H9 (cell line): ENCODE measurements around the gene NFS1. TPM values are rescaled to one million over a fixed set of nuclear protein-coding genes. Genes with fewer than 3 reads are reported as not detected.

Experiments used
- DNase-seq: peaks from one replicate; pipeline ENCODE4 v3.0.0-alpha.2; 2017
- H2AFZ ChIP-seq: one replicate; pipeline ENCODE4 v1.6.1; 2013; ENCODE audit warnings: mild to moderate bottlenecking, low read length, control low read depth, moderate library complexity
- H2AK5ac ChIP-seq: 2 replicates; pipeline ENCODE4 v1.6.1; 2013; ENCODE audit warnings: low read length, control low read depth, mixed read lengths; ENCODE audit not compliant: insufficient read length
- H2BK120ac ChIP-seq: one replicate; pipeline ENCODE4 v1.6.1; 2013; ENCODE audit warnings: low read depth, mild to moderate bottlenecking, low read length, control low read depth, inconsistent platforms; ENCODE audit not compliant: poor library complexity, severe bottlenecking
- H2BK12ac ChIP-seq: 2 replicates; pipeline ENCODE4 v1.6.1; 2013; ENCODE audit warnings: low read length, control low read depth, mixed read lengths, low read depth; ENCODE audit not compliant: insufficient read length
- H2BK15ac ChIP-seq: 2 replicates; pipeline ENCODE4 v1.6.1; 2013; ENCODE audit warnings: low read depth, low read length, control low read depth
- H2BK20ac ChIP-seq: one replicate; pipeline ENCODE4 v1.6.1; 2013; ENCODE audit warnings: low read depth, mild to moderate bottlenecking, low read length, control low read depth, inconsistent platforms; ENCODE audit not compliant: poor library complexity, severe bottlenecking
- H2BK5ac ChIP-seq: 2 replicates; pipeline ENCODE4 v1.6.1; 2013; ENCODE audit warnings: low read length, control low read depth, mixed read lengths; ENCODE audit not compliant: insufficient read length
- H3K14ac ChIP-seq: 2 replicates; pipeline ENCODE4 v1.6.1; 2013; ENCODE audit warnings: low read length, control low read depth; ENCODE audit not compliant: insufficient read depth
- H3K18ac ChIP-seq: 2 replicates; pipeline ENCODE4 v1.6.1; 2013; ENCODE audit warnings: low read depth, mild to moderate bottlenecking, mixed read lengths, low read length, control low read depth; ENCODE audit not compliant: insufficient read length
- H3K23ac ChIP-seq: 2 replicates; pipeline ENCODE4 v1.6.1; 2013; ENCODE audit warnings: low read length, control low read depth, mixed read lengths, low read depth; ENCODE audit not compliant: insufficient read length
- H3K23me2 ChIP-seq: 2 replicates; pipeline ENCODE4 v1.6.1; 2013; ENCODE audit warnings: low read depth, mild to moderate bottlenecking, mixed read lengths, low read length, control low read depth; ENCODE audit not compliant: insufficient read length, poor library complexity, severe bottlenecking
- H3K27ac ChIP-seq: 2 replicates; pipeline ENCODE4 v1.5.1; 2013; ENCODE audit warnings: low read length, control low read depth, mixed read lengths, low read depth; ENCODE audit not compliant: insufficient read length
- H3K27me3 ChIP-seq: 2 replicates; pipeline ENCODE4 v1.6.1; 2013; ENCODE audit warnings: low read length, control low read depth, inconsistent platforms; ENCODE audit not compliant: insufficient read depth
- H3K4ac ChIP-seq: 2 replicates; pipeline ENCODE4 v1.6.1; 2013; ENCODE audit warnings: low read depth, mild to moderate bottlenecking, control low read depth, inconsistent platforms, low read length, moderate library complexity
- H3K4me1 ChIP-seq: 2 replicates; pipeline ENCODE4 v1.6.1; 2013; ENCODE audit warnings: low read length, control low read depth, inconsistent platforms; ENCODE audit not compliant: insufficient read depth
- H3K4me2 ChIP-seq: 2 replicates; pipeline ENCODE4 v1.6.1; 2013; ENCODE audit warnings: low read length, control low read depth, mixed read lengths; ENCODE audit not compliant: insufficient read length, insufficient read depth
- H3K56ac ChIP-seq: 2 replicates; pipeline ENCODE4 v1.6.1; 2013; ENCODE audit warnings: low read depth, mild to moderate bottlenecking, mixed read lengths, low read length, control low read depth; ENCODE audit not compliant: insufficient read length
- H3K79me1 ChIP-seq: 2 replicates; pipeline ENCODE4 v1.6.1; 2013; ENCODE audit warnings: low read depth, mild to moderate bottlenecking, moderate library complexity, low read length, control low read depth, inconsistent platforms; ENCODE audit not compliant: insufficient read depth, poor library complexity, severe bottlenecking
- H3K79me2 ChIP-seq: 2 replicates; pipeline ENCODE4 v1.6.1; 2013; ENCODE audit warnings: low read length, control low read depth, inconsistent platforms; ENCODE audit not compliant: insufficient read depth
- H3K9ac ChIP-seq: 2 replicates; pipeline ENCODE4 v1.6.1; 2013; ENCODE audit warnings: low read length, control low read depth, mixed read lengths; ENCODE audit not compliant: insufficient read length; ENCODE audit errors: extremely low read depth
- H3K9me3 ChIP-seq: one replicate; pipeline ENCODE4 v1.6.1; 2013; ENCODE audit warnings: low read depth, low read length, inconsistent platforms; ENCODE audit not compliant: control insufficient read depth
- H3T11ph ChIP-seq: one replicate; pipeline ENCODE4 v1.6.1; 2013; ENCODE audit warnings: mild to moderate bottlenecking, low read length, control low read depth, inconsistent platforms
- H4K20me1 ChIP-seq: one replicate; pipeline ENCODE4 v1.6.1; 2013; ENCODE audit not compliant: control insufficient read depth, insufficient read length, insufficient read depth
- H4K5ac ChIP-seq: 2 replicates; pipeline ENCODE4 v1.6.1; 2013; ENCODE audit warnings: low read depth, mild to moderate bottlenecking, mixed read lengths, low read length, control low read depth; ENCODE audit not compliant: insufficient read length
- H4K8ac ChIP-seq: replicated peaks from 2 replicates; pipeline ENCODE4 v1.6.1; 2013; ENCODE audit warnings: low read length, control low read depth, mixed read lengths, low read depth; ENCODE audit not compliant: insufficient read length
- H4K91ac ChIP-seq: 2 replicates; pipeline ENCODE4 v1.6.1; 2013; ENCODE audit warnings: low read depth, mild to moderate bottlenecking, moderate library complexity, mixed read lengths, low read length, control low read depth; ENCODE audit not compliant: insufficient read length
- H3K27ac Mint-ChIP-seq, 3 experiments: 2 replicates in 2 of 3; 3 replicates in 1 of 3; pipeline ENCODE4 v1.8.0; 2020 to 2021; ENCODE audit warnings: mixed read lengths in 3 of 3, mild to moderate bottlenecking in 1 of 3, moderate library complexity in 1 of 3
- H3K27me3 Mint-ChIP-seq: 2 replicates; pipeline ENCODE4 v1.8.0; 2021; ENCODE audit warnings: low read depth, mild to moderate bottlenecking, moderate library complexity, mixed read lengths
- H3K36me3 Mint-ChIP-seq, 3 experiments: 2 replicates in 2 of 3; 3 replicates in 1 of 3; pipeline ENCODE4 v1.8.0; 2020 to 2021; ENCODE audit warnings: low read depth in 3 of 3, mixed read lengths in 3 of 3; ENCODE audit not compliant: insufficient read depth in 1 of 3
- H3K4me1 Mint-ChIP-seq, 2 experiments: 2 replicates each; pipeline ENCODE4 v1.8.0; 2020; ENCODE audit warnings: mixed read lengths in 2 of 2
- H3K4me3 Mint-ChIP-seq, 2 experiments: 2 replicates in 1 of 2; 3 replicates in 1 of 2; pipeline ENCODE4 v1.8.0; 2020 to 2021; ENCODE audit warnings: mild to moderate bottlenecking in 2 of 2, mixed read lengths in 2 of 2, moderate library complexity in 1 of 2
- H3K9me3 Mint-ChIP-seq, 2 experiments: 2 replicates in 1 of 2; 3 replicates in 1 of 2; pipeline ENCODE4 v1.8.0; 2020; ENCODE audit warnings: mild to moderate bottlenecking in 2 of 2, mixed read lengths in 2 of 2, moderate library complexity in 1 of 2
- CTCF ChIP-seq: fragments of 200-600 bp; sonication (generic); conservative IDR thresholded peaks from 3 replicates; pipeline ENCODE4 v1.8.0; 2021; ENCODE audit warnings: antibody characterized with exemption, mild to moderate bottlenecking
- WGBS: extraction: QIAGEN DNeasy Blood & Tissue Kit; methylation state at CpG from one replicate; pipeline ENCODE4 v1.1.7; 2013; ENCODE audit warnings: missing lambda C conversion rate, low lambda C conversion rate, mixed read lengths; ENCODE audit not compliant: insufficient read length; ENCODE audit errors: extremely low coverage; 5-methylcytosine and 5-hydroxymethylcytosine counted together
- total RNA-seq: library from RNA; stranded (reverse); gene quantifications from 2 replicates; pipeline ENCODE4 v1.2.1, GENCODE V29; 2021

NFS1 gene
- total RNA-seq, 1 experiment from 2014 or later, result 26.6 TPM

GRCh38 chr20:35625584-35626385 is 73.4 kb downstream of the NFS1 start:
- Histone ChIP-seq H3K4me1 (no peaks in the 10 kb centered on the region), H3K79me2 (no peaks in the 10 kb centered on the region), H4K5ac (no peak overlapping the region), H2BK120ac (no peak overlapping the region), H4K20me1 (no peaks in the 10 kb centered on the region), H3K56ac (no peak overlapping the region), H3K9me3 (no peaks in the 10 kb centered on the region), H2BK12ac (no peak overlapping the region), H4K8ac (no peak overlapping the region), H3K23ac (no peak overlapping the region), H2BK5ac (no peak overlapping the region), H2AFZ (no peak overlapping the region), H3K9ac (no peak overlapping the region), H3K4me2 (no peak overlapping the region), H3T11ph (no peak overlapping the region), H3K4ac (no peak overlapping the region), H3K27me3 (no peaks in the 10 kb centered on the region), H3K23me2 (no peaks in the 10 kb centered on the region), H3K27ac (no peak overlapping the region), H3K14ac (no peak overlapping the region), H2BK15ac (no peak overlapping the region), H3K18ac (no peak overlapping the region), H3K79me1 (no peaks in the 10 kb centered on the region), H2AK5ac (no peak overlapping the region), H4K91ac (no peak overlapping the region), H2BK20ac (no peak overlapping the region)
- TF ChIP-seq CTCF, result no peak
- peak overlapping the region in 1 of 3 experiments; percentile 82; a peak in 1 of 7 replicates for H3K27ac Mint-ChIP-seq
- no CpG with 5 or more reads among the region's 6 CpGs for WGBS
- peaks cover 39 to 52% (median 51%) of the 10 kb centered on the region in 3 experiments for H3K36me3 Mint-ChIP-seq
- peak; percentile 8 for DNase-seq
- no peak overlapping the region for H3K4me3 Mint-ChIP-seq
- H3K4me1 Mint-ChIP-seq, result peaks cover 0 to 5% of the 10 kb centered on the region in 2 experiments; a peak in 1 of 4 replicates
- H3K27me3 Mint-ChIP-seq, result no peaks in the 10 kb centered on the region
- no peaks in the 10 kb centered on the region; a peak in 1 of 5 replicates for H3K9me3 Mint-ChIP-seq
